Activated T-cell treated with anti-CD3 and anti-CD28 coated beads for 24 hours (primary cell): Measurements from ENCODE around the gene PPIL1.
"Not testable (repeated sequence)": the region's sequence is repeated elsewhere in the genome, so short reads cannot be mapped to it uniquely, and the experiment has no call there.

Source experiments
- DNase-seq: peaks from one replicate; pipeline ENCODE4 v3.0.0-alpha.2; 2020; ENCODE audit warnings: low read depth

PPIL1 gene

GRCh38 chr6:36874443-36875249 lies at the start of gene PPIL1:
Gene PPIL1, minus strand, starts transcription at chr6:36874803. Its CDS starts 31 bp downstream, at chr6:36874772.
- peak; percentile 76 for DNase-seq

- DNase-seq = no peak
Observed at GRCh38 chr6:36924131-36924530, 49.5 kb upstream of the PPIL1 start.

GRCh38 chr6:36920546-36920945 lies 45.9 kb upstream of the PPIL1 start:
- DNase-seq = no peak

- DNase-seq = no peak
Observed at GRCh38 chr6:36920049-36920448, 45.4 kb upstream of the PPIL1 start.

- DNase-seq = no peak
Observed at GRCh38 chr6:36917541-36918193, 43.1 kb upstream of the PPIL1 start.

- DNase-seq = no peak
Observed at GRCh38 chr6:36916126-36916525, 41.5 kb upstream of the PPIL1 start.

- no peak for DNase-seq
Observed at GRCh38 chr6:36915599-36915998, 41.0 kb upstream of the PPIL1 start.

GRCh38 chr6:36914227-36914794 lies 39.7 kb upstream of the PPIL1 start:
- DNase-seq = no peak

GRCh38 chr6:36913082-36913481 lies 38.5 kb upstream of the PPIL1 start:
- no peak for DNase-seq

GRCh38 chr6:36912586-36912985 lies 38.0 kb upstream of the PPIL1 start:
- DNase-seq = peak; percentile 49

GRCh38 chr6:36912030-36912454 lies 37.4 kb upstream of the PPIL1 start:
- DNase-seq = peak; percentile 16

GRCh38 chr6:36908747-36909146 lies 34.1 kb upstream of the PPIL1 start:
- DNase-seq = no peak

GRCh38 chr6:36907781-36908180 lies 33.2 kb upstream of the PPIL1 start:
- DNase-seq = no peak

- no peak for DNase-seq
Observed at GRCh38 chr6:36906539-36907325, 32.1 kb upstream of the PPIL1 start.

- no peak for DNase-seq
Observed at GRCh38 chr6:36904851-36905393, 30.3 kb upstream of the PPIL1 start.

GRCh38 chr6:36904114-36904513 lies 29.5 kb upstream of the PPIL1 start:
- no peak for DNase-seq

GRCh38 chr6:36897609-36898008 lies 23.0 kb upstream of the PPIL1 start:
- no peak for DNase-seq

GRCh38 chr6:36893976-36894932 lies 19.7 kb upstream of the PPIL1 start:
- no peak for DNase-seq

- DNase-seq = not testable (repeated sequence)
Observed at GRCh38 chr6:36891153-36891552, 16.6 kb upstream of the PPIL1 start.

- no peak for DNase-seq
Observed at GRCh38 chr6:36890112-36890663, 15.6 kb upstream of the PPIL1 start.
